ENCODE results near the gene RBP3. TPM values are rescaled to one million over a fixed set of nuclear protein-coding genes. Genes with fewer than 3 reads are reported as not detected.

RBP3 gene
- polyA plus RNA-seq, 1 donor (not counting 4 experiments of a cell fraction or from before 2014, with no cell fraction given): not detected

DNA sequence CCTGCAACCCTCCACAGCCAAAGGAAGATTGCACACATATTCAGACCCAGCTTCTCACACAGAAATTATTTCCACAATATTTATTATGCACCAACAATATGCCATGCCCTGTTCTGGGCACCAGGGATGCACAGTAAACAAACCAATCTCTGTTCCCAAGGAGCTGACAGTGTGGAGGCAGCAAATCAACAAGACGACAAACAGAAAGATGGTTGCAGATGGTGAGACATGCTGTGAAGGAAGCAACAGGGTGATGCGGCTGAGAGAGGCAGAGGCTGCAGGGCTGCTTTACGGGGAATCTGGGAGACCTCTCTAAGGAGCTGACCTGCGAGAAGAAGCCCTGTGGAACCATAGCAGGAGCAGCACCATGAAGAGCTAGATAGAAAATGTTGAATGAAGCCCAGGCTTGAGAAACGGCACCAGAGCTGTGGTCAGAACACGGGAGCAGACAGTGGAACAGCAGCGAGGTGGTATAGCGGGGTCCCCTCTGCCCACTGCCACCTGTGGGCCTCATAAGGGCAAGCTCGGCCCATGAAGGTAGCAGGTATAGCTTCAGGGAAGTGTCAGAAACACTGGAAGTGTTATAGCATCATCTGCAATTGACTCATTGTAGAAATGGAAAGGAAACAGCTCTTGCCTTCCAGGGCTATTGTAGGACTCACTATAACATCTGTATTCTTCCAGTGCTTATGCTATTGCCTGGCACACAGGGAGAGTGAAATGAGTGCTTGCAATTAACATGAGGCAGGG lies 17.4 kb downstream of the RBP3 start:
- dilution Hi-C loops (cut with MboI; ENCODE audit: extremely low pct_ligation_motif_present, low sequenced_read_pairs): no loop called here
- DNase-seq (ENCODE audit: low read depth, low spot score) (no peak), FAIRE-seq (no peak)
- no peaks in the 10 kb centered on the region for H3K9me3 ChIP-seq (ENCODE audit: control insufficient read depth, low read depth, low read length)
- peaks cover 9% of the 10 kb centered on the region for H3K4me1 ChIP-seq (ENCODE audit: control insufficient read depth, extremely low read depth, insufficient read depth, low read length)
- no peaks in the 10 kb centered on the region for H3K79me2 ChIP-seq (ENCODE audit: control insufficient read depth, insufficient read depth, low read length)
- H3K9ac ChIP-seq (ENCODE audit: control insufficient read depth, extremely low read depth, insufficient read depth, low read length): no peak overlapping the region
- no peak overlapping the region for H2AFZ ChIP-seq (ENCODE audit: control insufficient read depth, low read length)
- no peak for TF ChIP-seq EZH2 (IDR thresholded peaks at IDR 0.05; ENCODE audit: low read length)
- TF ChIP-seq, protein P1, sequence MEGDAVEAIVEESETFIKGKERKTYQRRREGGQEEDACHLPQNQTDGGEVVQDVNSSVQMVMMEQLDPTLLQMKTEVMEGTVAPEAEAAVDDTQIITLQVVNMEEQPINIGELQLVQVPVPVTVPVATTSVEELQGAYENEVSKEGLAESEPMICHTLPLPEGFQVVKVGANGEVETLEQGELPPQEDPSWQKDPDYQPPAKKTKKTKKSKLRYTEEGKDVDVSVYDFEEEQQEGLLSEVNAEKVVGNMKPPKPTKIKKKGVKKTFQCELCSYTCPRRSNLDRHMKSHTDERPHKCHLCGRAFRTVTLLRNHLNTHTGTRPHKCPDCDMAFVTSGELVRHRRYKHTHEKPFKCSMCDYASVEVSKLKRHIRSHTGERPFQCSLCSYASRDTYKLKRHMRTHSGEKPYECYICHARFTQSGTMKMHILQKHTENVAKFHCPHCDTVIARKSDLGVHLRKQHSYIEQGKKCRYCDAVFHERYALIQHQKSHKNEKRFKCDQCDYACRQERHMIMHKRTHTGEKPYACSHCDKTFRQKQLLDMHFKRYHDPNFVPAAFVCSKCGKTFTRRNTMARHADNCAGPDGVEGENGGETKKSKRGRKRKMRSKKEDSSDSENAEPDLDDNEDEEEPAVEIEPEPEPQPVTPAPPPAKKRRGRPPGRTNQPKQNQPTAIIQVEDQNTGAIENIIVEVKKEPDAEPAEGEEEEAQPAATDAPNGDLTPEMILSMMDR (optimal IDR thresholded peaks at IDR 0.05 in 1 of 3, IDR thresholded peaks at IDR 0.05 in 1 of 3, conservative IDR thresholded peaks at IDR 0.05 in 1 of 3; ENCODE audit: extremely low read depth in 1 of 3, insufficient read depth in 2 of 3, low read length in 3 of 3): no peak
- no peaks in the 10 kb centered on the region for H3K27me3 ChIP-seq (ENCODE audit: control insufficient read depth, extremely low read depth, insufficient read depth, low read length)
- H3K36me3 ChIP-seq (ENCODE audit: control insufficient read depth in 2 of 2, extremely low read depth in 1 of 2, insufficient read depth in 2 of 2, low read length in 2 of 2): no peaks in the 10 kb centered on the region
- H4K20me1 ChIP-seq (ENCODE audit: control insufficient read depth, extremely low read depth, insufficient read depth, low read length): no peaks in the 10 kb centered on the region
- H3K4me3 ChIP-seq (ENCODE audit: control insufficient read depth in 2 of 3, extremely low read depth in 1 of 3, insufficient read depth in 2 of 3, low read depth in 1 of 3, low read length in 3 of 3): no peak overlapping the region
- no peak overlapping the region for H3K27ac ChIP-seq (ENCODE audit: control insufficient read depth, insufficient read depth, low read length)
- H3K9me1 ChIP-seq (ENCODE audit: control insufficient read depth, extremely low read depth, insufficient read depth, low read length): no peaks in the 10 kb centered on the region
- H3K4me2 ChIP-seq (ENCODE audit: control insufficient read depth, extremely low read depth, insufficient read depth, low read depth, low read length): no peak overlapping the region

DNA sequence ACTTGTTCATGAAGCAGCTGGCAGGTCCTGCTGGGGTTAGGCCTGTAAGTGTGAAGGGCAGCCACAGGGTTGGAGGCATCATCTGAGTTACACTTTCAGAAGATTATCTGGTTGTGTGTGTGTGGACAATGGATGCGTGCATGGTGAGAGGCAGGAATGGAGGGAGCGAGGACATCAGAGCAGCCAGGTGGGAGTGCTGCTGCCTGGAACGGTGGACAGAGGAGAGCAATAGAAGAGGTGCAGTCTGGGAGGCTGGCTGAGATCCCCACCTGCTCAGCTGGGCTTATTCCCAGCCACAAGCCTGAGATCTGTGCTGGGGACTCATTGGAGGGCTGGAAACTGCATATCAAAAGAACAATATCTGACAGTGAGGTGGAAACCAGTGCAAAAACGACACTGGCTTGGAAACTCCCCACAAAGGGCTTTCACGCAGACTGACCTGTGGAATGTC lies 18.0 kb downstream of the RBP3 start:
- Histone ChIP-seq H3K4me3 (ENCODE audit: control insufficient read depth in 2 of 3, extremely low read depth in 1 of 3, insufficient read depth in 2 of 3, low read depth in 1 of 3, low read length in 3 of 3) (no peak overlapping the region), H3K79me2 (ENCODE audit: control insufficient read depth, insufficient read depth, low read length) (no peaks in the 10 kb centered on the region), H3K4me2 (ENCODE audit: control insufficient read depth, extremely low read depth, insufficient read depth, low read depth, low read length) (no peak overlapping the region), H3K27me3 (ENCODE audit: control insufficient read depth, extremely low read depth, insufficient read depth, low read length) (no peaks in the 10 kb centered on the region), H3K27ac (ENCODE audit: control insufficient read depth, insufficient read depth, low read length) (no peak overlapping the region), H3K36me3 (ENCODE audit: control insufficient read depth in 2 of 2, extremely low read depth in 1 of 2, insufficient read depth in 2 of 2, low read length in 2 of 2) (no peaks in the 10 kb centered on the region), H3K9me1 (ENCODE audit: control insufficient read depth, extremely low read depth, insufficient read depth, low read length) (no peaks in the 10 kb centered on the region), H2AFZ (ENCODE audit: control insufficient read depth, low read length) (no peak overlapping the region), H3K9me3 (ENCODE audit: control insufficient read depth, low read depth, low read length) (no peaks in the 10 kb centered on the region), H3K4me1 (ENCODE audit: control insufficient read depth, extremely low read depth, insufficient read depth, low read length) (peaks cover 5% of the 10 kb centered on the region), H3K9ac (ENCODE audit: control insufficient read depth, extremely low read depth, insufficient read depth, low read length) (no peak overlapping the region), H4K20me1 (ENCODE audit: control insufficient read depth, extremely low read depth, insufficient read depth, low read length) (no peaks in the 10 kb centered on the region)
- TF ChIP-seq, protein P1 (optimal IDR thresholded peaks at IDR 0.05 in 1 of 3, IDR thresholded peaks at IDR 0.05 in 1 of 3, conservative IDR thresholded peaks at IDR 0.05 in 1 of 3; ENCODE audit: extremely low read depth in 1 of 3, insufficient read depth in 2 of 3, low read length in 3 of 3): no peak
- TF ChIP-seq EZH2 (IDR thresholded peaks at IDR 0.05; ENCODE audit: low read length): no peak
- dilution Hi-C loops (cut with MboI; ENCODE audit: extremely low pct_ligation_motif_present, low sequenced_read_pairs): no loop called here
- FAIRE-seq (no peak), DNase-seq (ENCODE audit: low read depth, low spot score) (no peak)

Measured in keratinocyte (primary cell).